NCI-H1436 (cell line): ENCODE results near the gene HRC.
"Not testable (repeated sequence)": the region's sequence is repeated elsewhere in the genome, so short reads cannot be mapped to it uniquely, and the experiment has no call there.

Source experiments
- DNase-seq: peaks from one replicate; lab custom pipeline; 2025; lab: John Stamatoyannopoulos, UW

Gene HRC

DNA sequence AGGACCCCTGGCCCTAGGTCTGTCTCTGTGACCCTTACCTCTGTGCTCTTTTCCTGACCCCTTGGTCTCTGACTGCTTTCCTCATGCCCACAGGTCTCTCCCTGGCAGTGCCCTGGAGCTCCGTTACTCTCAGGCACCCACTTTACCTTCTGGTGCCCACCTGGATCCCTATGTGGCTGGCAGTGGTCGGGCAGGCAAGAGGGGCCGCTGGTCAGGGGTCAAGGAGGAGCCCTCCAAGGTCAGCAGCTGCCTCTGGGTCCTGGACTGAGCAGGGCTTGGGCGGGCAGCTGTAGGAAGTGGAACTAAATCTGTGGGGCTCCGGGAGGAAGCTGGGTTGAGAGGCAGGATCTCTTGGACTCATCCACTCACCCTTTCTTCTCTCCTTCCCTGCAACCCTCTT lies 19.5 kb downstream of the HRC start:
- DNase-seq: no peak

DNA sequence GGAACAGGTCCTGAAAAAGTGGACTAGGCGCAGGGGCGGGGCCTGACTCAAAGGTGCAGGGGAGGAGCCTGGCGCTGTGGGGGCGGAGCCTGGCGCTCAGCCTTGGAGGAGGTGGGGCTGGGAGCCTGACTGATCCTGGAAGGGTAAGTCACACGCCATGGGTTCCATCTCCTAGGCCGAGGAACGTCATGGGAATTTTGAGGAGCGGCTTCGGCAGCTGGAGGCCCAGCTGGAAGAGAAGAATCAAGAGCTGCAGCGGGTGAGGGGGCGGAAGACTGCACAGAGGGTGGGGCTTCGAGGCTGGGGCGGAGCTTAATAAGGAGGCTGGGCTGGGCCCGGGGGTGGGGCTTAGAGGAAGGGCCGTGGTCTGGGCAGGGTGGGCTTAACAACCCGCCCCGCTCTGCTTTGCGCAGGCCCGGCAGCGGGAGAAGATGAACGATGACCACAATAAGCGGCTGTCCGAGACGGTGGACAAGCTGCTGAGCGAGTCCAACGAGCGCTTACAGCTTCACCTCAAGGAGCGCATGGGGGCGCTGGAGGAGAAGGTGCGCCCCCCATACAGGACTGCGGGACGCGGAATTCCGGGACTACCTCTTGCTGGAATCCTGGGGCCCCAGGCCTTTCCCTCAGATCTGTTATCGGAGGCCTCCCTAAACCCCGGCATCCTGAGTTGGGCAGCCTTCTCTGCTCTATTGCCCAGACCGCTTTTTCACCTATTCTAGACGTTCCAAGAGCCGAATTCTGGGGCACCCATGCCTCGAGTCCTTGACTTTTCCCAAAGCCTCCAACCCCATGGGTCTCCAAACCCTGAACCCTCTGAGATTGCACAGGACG lies 21.4 kb downstream of the HRC start:
- DNase-seq: no peak

DNA sequence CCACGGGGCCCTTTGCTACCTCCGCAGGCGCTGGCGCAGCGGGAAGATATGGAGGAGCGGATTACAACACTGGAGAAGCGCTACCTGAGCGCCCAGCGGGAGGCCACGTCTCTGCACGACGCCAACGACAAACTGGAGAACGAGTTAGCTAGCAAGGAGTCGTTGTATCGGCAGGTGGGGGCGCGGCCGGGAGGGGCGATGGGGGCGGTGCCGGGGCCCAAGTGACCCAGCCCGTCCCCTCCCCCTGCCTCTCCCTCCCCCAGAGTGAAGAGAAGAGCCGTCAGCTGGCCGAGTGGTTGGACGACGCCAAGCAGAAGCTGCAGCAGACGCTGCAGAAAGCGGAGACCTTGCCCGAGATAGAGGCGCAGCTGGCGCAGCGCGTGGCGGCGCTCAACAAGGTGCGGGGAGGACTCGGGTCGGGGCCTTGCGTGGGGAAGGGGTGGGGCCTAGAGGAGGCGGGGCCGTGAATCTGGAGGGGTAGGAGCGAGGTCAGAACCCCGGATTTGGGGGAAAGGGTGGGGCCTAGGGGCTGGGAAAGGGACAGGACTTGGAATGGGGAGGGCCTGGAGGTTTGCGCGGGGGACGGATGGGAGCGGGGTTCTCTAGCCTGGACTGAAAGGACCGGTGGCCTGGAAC lies 22.1 kb downstream of the HRC start:
- no peak for DNase-seq

DNA sequence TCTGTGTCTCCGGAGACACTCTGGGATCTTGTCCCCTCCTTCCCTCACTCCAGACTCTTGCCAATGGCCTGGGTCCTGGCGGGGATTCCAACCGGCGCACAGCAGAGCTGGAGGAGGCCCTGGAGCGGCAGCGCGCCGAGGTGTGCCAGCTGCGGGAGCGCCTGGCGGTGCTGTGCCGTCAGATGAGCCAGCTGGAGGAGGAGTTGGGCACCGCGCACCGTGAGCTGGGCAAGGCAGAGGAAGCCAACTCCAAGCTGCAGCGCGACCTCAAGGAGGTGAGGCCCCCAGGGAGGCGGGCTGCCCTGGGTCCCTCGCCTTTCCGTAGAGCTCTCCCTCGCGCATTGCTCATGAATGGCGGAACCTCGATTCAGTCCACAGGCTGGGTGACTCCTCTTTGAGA lies 24.9 kb downstream of the HRC start:
- no peak for DNase-seq

DNA sequence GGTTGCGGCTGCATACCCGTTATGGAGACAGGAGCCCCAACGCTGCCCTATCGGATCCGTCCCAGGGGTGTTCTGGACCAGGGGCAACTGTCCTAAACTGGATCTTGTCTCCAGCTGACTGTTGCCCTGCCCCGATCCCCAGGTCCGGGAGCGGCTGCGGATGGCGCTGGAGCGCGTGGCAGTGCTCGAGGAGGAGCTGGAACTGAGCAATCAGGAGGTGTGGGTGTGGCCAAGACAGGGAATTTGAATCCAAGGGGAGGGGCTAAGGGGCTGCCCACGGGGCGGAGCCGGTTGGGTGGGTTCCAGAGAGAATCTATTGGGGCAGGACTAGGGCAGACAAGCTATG lies 26.0 kb downstream of the HRC start:
- DNase-seq: no peak

DNA sequence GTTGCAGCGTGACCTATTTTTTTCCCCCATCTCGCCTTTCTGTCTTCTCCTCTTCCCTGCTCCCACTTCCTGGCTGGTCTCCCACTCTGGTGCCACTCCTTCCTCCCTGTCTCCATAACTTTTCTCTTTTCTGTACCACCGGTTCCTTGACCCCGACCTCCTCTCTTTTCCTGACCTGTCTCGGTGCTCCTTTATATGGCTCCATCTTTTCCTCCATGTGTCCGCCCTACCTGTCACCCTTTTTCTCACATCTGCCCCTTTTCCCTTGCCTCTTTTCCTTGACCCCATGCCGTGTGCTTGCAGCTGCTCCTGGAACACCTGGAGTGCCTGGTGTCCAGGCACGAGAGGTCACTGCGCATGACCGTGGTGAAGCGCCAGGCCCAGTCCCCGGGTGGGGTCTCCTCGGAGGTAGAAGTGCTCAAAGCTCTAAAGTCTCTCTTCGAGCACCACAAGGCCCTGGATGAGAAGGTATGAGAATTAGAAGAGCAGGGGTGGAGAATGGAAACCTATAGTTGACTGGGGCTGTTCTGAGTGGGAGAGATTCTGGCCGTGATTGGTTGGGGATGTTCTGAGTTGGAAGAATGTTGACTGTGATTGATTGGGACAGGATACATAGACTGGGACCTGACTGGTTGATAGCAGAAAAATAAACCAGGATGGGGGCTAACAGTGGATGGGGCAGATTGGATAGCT lies 26.5 kb downstream of the HRC start:
- DNase-seq: no peak

DNA sequence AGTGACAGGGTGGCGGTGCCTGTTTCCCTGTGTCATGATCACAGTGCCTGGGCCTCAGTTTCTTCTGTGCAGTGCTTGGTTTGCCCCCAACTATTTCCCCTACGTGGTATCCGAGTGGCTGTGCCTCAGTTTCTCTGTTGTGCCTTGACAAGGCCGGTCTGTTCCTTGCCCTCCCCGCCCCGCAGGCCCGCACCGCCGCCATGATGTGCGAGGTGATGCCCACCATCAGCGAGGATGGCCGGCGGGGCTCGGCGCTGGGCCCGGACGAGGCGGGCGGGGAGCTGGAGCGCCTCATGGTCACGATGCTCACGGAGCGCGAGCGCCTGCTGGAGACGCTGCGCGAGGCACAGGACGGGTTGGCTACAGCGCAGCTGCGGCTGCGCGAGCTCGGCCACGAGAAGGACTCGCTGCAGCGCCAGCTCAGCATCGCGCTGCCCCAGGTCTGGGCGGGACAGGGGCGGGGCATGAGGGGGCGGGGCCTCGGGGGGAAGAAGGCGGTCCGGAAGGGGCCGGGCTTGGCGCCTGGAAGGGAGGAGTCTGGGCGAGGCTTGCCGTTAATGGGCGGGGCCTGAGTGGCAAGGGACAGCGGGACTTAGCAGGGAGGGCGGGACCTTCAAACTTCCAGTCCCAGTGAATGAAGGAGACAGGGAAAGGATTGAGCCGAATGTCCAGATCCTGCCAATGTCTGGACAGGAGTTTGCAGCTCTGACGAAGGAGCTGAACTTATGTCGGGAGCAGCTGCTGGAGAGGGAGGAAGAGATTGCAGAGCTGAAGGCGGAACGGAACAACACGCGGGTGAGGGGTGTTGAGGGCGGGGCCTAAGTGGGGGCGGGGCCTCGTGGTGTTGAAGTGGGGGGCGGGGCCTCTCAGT lies 27.3 kb downstream of the HRC start:
- peak; percentile 98 for DNase-seq

DNA sequence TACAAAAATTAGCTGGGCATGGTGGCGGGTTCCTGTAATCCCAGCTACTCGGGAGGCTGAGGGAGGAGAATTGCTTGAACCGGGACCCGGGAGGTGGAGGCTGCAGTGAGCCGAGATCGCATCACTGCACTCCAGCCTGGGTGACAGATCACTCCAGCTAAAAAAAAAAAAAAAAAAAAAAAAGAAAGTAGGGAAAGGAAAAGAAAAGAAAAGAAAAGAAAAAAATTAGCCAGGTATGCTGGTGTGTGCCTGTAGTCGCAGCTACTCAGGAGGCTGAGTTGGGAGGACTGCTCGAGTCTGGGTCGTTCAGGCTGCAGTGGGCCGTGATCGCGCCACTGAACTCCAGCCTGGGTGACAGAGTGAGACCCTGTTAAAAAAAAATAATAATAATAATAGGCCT lies 28.0 kb downstream of the HRC start:
- not testable (repeated sequence) for DNase-seq

DNA sequence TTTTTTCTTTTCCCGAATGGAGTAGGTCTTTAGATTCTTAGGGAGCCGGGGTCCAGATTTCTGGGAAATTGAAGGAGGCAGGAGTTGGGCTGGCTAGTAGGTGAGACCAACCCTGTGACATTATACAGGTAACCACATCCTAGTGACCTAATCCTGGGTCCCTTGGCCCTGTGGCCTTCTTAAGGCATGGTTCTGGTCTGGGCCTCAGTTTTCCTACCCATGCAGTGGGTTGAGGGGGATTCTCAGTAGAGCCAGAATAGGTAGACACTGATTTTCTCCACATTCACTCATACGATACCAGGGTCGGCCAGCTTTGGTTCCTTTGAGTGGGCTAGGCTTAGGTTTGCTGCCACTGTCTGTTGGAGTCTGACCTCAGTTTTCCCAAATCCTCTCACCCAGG lies 28.6 kb downstream of the HRC start:
- no peak for DNase-seq

DNA sequence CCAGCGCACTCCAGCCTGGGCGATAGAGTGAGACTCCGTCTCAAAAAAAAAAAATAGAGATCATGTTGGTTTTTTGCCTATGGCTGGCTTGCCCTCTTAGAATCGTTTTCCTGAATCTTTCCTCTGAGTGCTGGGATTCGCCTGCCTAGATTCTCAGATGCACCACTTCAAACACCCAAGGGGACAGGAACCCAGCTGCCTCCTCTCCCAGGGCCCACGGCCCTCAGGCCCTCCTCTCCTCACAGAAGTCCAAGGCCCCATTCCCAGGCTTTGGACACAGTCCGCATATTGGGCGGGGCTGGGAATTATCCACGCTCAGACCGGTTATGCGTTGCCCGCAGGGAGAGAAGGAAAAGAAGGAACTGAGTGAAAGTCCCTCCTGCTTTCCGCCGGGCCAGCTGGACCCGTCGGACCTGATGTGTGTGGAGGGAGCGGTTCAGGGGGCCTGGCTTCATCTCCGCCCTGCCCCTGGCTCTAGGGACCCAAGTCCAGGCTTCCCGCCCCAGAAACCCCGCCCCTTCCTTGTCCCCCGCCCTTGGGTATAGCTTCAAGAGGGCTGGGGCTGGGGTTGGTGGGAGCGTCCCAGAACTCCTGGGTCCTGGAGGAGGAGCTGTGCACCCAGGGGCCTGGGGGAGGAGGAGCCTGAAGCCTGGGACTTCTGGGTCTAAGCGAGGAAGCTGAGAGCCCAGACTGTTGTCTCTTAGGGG lies 30.0 kb downstream of the HRC start:
- DNase-seq: no peak

DNA sequence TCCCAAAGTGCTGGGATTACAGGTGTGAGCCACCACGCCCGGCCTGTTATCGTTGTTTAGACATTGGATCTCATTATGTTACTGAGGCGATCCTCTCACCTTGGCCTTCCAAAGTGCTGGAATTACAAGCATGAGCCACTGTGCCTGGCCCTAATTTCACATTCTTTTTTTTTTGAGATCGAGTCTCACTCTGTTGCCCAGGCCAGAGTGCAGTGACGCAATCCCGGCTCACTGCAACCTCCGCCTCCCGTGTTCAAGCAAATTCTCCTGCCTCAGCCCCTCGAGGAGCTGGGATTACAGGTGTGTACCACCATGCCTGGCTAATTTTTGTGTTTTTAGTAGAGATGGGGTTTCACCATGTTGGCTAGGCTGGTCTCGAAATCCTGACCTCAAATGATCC lies 31.9 kb downstream of the HRC start:
- not testable (repeated sequence) for DNase-seq

DNA sequence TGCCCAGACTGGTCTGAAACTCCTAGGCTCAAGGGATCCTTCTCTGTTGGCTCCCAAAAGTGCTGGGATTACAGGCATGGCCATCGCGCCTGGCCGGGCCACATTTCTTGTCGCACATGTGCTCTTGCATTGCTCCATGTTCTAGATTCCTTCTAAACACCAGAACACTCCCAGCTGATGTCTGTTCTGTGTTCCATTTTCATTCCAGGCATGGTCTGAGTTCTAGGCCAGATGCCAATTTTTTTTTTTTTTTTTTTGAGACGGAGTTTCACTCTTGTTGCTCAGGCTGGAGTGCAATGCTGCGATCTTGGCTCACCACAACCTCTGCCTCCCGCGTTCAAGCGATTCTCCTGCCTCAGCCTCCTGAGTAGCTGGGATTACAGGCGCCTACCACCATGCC lies 33.4 kb downstream of the HRC start:
- not testable (repeated sequence) for DNase-seq

DNA sequence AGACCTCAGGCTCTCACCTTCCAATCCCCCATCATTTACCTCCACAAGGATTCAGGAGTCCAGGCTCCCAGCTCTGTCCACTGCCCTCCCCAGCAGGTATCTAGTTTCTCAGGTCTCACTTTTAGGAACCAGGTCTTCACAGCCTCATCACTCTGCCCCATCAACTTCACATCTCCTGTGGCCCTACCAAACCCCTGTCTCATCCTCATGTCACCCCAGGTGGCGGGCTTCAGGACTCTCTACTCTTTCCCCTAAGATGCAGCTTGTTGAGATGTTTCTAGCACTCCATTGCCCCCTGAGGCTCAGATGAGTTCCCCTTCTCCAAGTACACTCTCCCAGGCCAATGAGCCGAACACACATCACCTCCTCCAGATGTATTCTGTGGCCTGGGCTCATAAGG lies 34.3 kb downstream of the HRC start:
- no peak for DNase-seq

DNA sequence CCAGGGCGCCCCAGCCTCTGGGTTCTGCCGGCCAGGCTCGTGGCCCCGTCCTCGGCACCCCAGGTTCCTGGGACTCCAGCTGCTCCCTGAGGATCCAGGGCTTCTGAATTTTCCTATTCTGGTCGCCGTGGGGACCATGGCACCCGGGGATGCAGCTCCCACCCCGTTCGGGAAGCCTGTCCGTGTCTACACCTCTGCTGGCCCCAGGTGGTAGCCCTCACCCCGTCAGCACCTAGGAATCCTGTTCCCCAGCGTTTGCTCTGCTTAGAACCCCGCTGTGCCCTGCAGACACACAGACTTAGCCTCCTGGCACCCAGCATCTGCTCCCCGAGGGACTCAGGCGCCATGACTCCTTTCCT lies 34.9 kb downstream of the HRC start:
- no peak for DNase-seq

DNA sequence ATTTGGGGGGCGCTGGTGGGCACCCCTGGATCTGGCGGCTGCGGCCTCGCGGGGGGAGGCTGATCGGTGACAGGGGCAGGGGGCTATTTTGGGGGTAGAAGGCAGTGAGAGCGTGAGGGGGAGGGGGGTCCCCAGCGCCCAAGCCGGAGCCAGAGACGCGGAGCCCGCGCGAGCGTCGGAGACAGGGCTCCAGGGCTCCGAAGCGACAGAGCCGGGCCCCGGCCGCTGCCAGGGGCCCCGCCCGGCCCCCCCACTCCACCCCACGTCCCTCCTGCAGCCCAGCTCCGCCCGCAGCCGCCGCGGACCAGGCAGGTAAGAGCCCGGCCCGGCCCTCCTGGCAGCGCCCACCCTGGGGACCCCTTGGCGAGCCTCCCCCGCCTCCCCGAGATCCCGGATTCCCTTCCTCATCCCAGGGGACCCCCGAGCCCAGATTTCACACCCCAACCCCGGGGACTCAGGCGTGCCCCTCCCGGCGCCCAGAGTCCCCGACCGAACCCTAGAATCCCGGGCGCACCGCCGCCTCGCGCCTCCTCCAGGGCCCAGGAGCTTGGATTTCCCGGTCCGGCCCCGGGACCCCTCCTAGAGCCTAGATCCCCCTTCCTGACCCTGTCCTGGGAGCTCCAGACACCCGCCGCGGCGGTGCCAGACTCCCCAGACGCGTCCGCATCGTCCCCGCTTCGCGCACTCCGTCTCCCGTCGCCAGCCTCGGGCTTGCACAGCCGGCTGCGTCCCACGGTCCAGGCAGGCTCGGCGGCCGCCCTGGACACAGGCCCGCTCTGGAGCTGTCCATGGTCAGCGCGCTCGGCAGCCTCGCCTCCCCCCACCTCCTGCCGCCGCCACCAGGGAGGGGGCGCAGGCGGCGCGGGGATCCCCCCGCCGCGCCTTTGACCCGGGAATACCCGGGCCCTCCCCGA lies 35.5 kb downstream of the HRC start, which contains the start of gene PPFIA3:
Gene PPFIA3, plus strand, starts transcription at position 134 of the 914 bp plus-strand sequence. CDS start 8,330 bp downstream, outside the sequence.
- DNase-seq: no peak

DNA sequence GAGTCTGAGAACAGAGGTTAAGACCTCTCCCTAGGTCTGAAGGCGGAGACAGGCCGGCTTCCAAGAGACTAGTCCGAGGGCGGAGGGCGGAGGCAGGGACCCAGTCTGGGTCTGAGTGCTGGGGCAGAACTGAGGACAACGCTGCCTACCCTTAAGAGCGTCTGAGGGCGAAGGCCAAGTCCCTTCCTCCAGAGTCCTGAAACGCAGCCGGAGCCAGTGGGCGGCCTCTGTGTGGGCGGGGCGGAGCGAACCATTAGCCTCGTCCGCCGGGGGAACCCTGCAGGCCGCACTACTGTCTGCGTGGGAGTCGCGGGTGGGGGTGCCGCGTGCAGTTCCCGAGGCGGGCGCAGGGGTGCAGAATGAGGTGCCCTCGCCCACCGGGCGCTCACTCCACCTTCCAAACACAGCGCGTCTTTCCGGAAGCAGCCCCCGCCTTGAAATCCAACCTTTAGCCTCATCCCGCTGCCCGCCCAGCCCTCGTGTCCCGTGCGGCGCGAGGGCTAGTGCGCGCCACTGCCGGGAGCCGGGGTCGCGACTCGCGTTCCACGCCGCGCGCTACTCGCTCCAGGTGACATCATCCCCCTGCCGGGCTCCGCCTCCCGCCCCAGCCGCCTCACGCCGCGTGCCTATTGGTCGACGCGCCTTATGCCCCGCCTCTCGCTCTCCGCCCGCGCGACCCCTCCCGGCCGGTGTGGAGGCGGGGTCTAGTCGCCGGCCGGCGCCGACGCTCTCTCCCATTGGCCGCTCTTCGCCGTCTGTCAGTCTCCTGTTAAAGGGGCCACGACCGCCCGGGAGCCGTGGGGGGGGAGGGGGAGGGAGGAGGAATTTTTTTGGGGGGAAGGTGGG lies 36.4 kb downstream of the HRC start, which contains the start of gene C19orf73:
Gene C19orf73, minus strand, starts transcription at position 579 of the 846 bp plus-strand sequence. Its CDS starts 121 bp downstream, at position 458.
- DNase-seq: peak; percentile 95

DNA sequence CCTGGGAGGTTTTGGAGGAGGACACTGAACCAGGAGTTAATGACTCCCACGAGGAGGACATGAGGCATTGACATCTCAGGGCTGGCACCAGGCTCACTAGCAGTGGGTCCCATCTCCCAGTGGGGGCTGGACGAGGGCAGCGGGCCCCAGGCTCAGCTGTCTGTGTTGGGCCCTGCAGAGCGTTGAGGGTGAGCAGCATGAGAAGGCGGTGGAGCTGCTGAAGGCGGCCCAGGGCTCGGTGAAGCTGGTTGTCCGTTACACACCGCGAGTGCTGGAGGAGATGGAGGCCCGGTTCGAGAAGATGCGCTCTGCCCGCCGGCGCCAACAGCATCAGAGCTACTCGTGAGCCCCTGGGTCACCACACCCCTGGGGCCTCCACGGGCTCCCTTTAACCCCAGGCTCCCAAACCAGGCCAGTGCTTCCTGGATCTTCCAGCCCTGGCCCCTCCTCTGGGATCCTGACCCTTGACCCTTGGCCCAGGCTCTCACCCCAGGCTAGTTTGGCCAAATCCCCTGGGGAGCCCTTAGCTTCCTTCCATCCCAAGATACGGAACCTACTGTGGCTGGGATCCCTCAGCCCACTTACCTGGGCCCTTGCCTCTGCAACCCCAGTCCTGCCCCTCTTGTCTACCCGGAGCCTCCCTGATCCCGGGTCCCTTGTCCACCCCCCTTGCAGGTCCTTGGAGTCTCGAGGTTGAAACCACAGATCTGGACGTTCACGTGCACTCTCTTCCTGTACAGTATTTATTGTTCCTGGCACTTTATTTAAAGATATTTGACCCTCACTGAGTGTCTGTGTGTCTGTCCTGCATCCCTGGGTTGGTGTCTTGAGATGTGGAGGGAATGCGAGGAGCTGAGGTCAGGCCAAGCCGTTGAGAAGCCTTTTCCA lies 37.3 kb downstream of the HRC start:
- DNase-seq: no peak

DNA sequence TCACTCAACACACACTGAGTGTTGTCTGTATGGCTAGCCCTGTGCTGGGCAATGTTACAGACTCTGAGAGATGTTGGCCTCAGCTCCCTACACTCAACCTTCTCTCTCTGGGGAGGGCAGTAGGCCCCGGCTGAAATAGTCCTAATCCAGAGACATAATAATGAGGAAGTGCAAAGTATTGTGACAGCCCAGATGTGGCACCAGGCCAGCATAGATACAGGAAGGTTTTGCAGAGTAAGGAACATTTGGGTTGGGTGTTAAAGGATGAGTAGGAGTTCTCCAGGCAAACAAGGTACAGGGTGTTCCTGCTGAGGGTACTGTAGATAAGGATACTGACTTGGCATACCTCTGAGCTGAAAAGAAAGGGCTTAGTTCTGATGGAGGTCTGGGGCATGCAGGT lies 38.7 kb downstream of the HRC start:
- no peak for DNase-seq
